Coronary artery (tissue), 2 donors: ENCODE results near the gene NME3.
A peak's percentile ranks its signal among the peaks of the same experiment; 100 is the strongest.

ENCODE experiments used
- DNase-seq: peaks from one replicate; pipeline ENCODE4 v3.0.0-alpha.2; 2017; ENCODE audit warnings: low spot score
- H3K27ac ChIP-seq, 2 donors: fragments of 200-600 bp; sonication (generic); one replicate each; pipeline ENCODE4 v1.5.1; 2016 to 2019
- H3K4me3 ChIP-seq: fragments of 200-600 bp; sonication (generic); 2 replicates; pipeline ENCODE4 v1.5.1; 2016; ENCODE audit warnings: mild to moderate bottlenecking, moderate library complexity
- CTCF ChIP-seq: fragments of 200-600 bp; sonication (generic); IDR thresholded peaks from one replicate; pipeline ENCODE4 v1.5.1; 2019; ENCODE audit warnings: antibody characterized with exemption

NME3 gene

DNA sequence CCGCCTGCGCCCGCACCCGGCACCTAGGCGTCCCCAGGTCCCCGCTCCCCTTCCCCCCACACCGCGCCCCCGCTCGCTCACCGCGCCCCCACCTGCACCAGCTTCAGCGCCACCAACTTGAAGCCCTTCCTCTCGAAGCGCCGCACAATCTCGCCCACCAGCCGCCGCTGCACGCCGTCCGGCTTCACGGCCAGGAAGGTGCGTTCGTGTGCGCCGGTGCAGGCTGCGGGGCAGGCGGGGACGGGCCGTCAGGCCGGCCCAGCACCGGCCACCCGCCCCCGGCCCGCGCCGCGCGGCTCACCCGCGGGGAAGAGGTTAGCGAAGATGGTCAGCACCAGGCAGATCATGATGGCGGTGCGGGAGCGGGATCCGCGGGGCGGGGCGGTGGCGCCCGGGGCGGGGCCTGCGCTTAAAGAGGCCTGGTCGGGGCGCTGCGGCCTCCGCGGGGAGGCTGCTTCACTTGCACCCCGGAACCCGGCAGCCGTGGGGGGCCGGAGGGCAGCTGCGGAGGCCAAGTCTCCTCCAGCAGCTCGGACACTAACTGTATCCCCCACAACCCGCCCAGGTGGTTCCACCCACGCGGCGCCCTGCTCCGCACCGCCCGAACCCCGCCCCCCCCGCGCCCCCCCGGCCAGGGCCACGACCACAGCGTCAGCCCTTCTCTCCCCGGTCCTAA, at the start of gene NME3:
Gene NME3 (minus strand): TSS at position 356 of the 676 bp plus-strand sequence. CDS start 9 bp downstream, at position 347.
- no peak for DNase-seq
- H3K27ac ChIP-seq: peak within 1 kb of the TSS; percentile 82 to 91
- peak within 1 kb of the TSS; percentile 98 for H3K4me3 ChIP-seq
- TF ChIP-seq CTCF: no peak

- no peak overlapping the region for H3K27ac ChIP-seq
- no peak for DNase-seq
- H3K4me3 ChIP-seq: no peak overlapping the region
- TF ChIP-seq CTCF: no peak
Measured at GRCh38 chr16:1820946-1821290, 49.6 kb upstream of the NME3 start.

GRCh38 chr16:1820096-1820945, 49.0 kb upstream of the NME3 start:
- no peak for DNase-seq
- H3K27ac ChIP-seq: no peak overlapping the region
- TF ChIP-seq CTCF: no peak
- H3K4me3 ChIP-seq: no peak overlapping the region

DNA sequence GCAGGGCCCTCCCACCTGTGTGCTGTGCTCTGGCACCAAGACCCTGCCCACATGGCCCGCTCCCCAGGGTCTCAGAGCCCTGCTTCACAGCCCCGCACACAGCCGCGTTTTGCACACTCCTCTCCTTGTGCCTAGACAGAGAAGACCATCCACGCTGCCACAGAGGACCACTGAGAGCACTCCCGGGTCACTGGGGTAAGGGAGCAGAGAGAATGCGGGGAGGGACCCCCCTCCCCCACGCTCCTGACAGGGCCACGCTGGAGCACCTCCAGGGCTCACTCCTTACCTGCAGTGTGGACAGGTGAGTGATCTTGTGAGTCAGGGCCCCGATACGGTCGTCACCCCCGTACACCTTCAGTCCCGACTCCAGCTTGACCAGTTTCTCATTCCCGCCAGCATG, 48.3 kb upstream of the NME3 start:
- TF ChIP-seq CTCF: no peak
- no peak overlapping the region for H3K27ac ChIP-seq
- no peak overlapping the region for H3K4me3 ChIP-seq
- no peak for DNase-seq

GRCh38 chr16:1818873-1819525, 47.7 kb upstream of the NME3 start:
- no peak for DNase-seq
- H3K4me3 ChIP-seq: no peak overlapping the region
- TF ChIP-seq CTCF: no peak
- no peak overlapping the region for H3K27ac ChIP-seq

GRCh38 chr16:1818204-1818872, 47.0 kb upstream of the NME3 start:
- H3K27ac ChIP-seq: no peak overlapping the region
- no peak for TF ChIP-seq CTCF
- no peak overlapping the region for H3K4me3 ChIP-seq
- no peak for DNase-seq
